ENCODE results near the gene ATP8A2. TPM values are rescaled to one million over a fixed set of nuclear protein-coding genes. Genes with fewer than 3 reads are reported as not detected.
"Not testable (repeated sequence)": the region's sequence is repeated elsewhere in the genome, so short reads cannot be mapped to it uniquely, and the experiment has no call there.

Gene ATP8A2
- polyA plus RNA-seq, 1 donor from 2014 or later = 11.9 TPM

- no peaks in the 10 kb centered on the region for H3K9me2 ChIP-seq (ENCODE audit: insufficient read depth, low read length)
- H3K27me3 ChIP-seq (ENCODE audit: insufficient read depth, low read depth, low read length) = no peaks in the 10 kb centered on the region
- H3K4me2 ChIP-seq (ENCODE audit: low read length) = no peak overlapping the region
- no peak overlapping the region for H3K27ac ChIP-seq (ENCODE audit: low read length)
- no peaks in the 10 kb centered on the region for H3K9me3 ChIP-seq (ENCODE audit: low read length)
- H4K20me1 ChIP-seq (ENCODE audit: insufficient read depth) = no peaks in the 10 kb centered on the region
- no peak overlapping the region for H3K4me3 ChIP-seq (ENCODE audit: low read length)
- no peaks in the 10 kb centered on the region for H3K79me2 ChIP-seq (replicated peaks; ENCODE audit: insufficient read depth, low read length)
- no peak overlapping the region for H2AFZ ChIP-seq (ENCODE audit: low read depth, low read length)
- H3K9ac ChIP-seq (ENCODE audit: low read length) = no peak overlapping the region
- no peaks in the 10 kb centered on the region for H3K36me3 ChIP-seq (ENCODE audit: insufficient read depth, low read length)
- no peaks in the 10 kb centered on the region for H3F3A ChIP-seq (ENCODE audit: insufficient read depth, low read length, poor library complexity, severe bottlenecking)
- TF ChIP-seq SMC3 (conservative IDR thresholded peaks at IDR 0.05; ENCODE audit: poor library complexity) (no peak), MXI1 (conservative IDR thresholded peaks at IDR 0.05; ENCODE audit: poor library complexity, severe bottlenecking) (no peak), REST (IDR thresholded peaks at IDR 0.05; ENCODE audit: borderline replicate concordance) (no peak), POLR2AphosphoS5 (IDR thresholded peaks at IDR 0.05) (no peak), RAD21 (conservative IDR thresholded peaks at IDR 0.05) (no peak), TAF1 (IDR thresholded peaks at IDR 0.05; ENCODE audit: low read depth) (no peak), CTCF (IDR thresholded peaks at IDR 0.05; ENCODE audit: poor library complexity, severe bottlenecking) (no peak), EZH2 (IDR thresholded peaks at IDR 0.05; ENCODE audit: borderline replicate concordance, insufficient read depth, low read length, poor library complexity, severe bottlenecking) (no peak), EP300 (conservative IDR thresholded peaks at IDR 0.05; ENCODE audit: poor library complexity, severe bottlenecking) (no peak)
Observed at GRCh38 chr13:25948910-25949309, 577.1 kb downstream of the ATP8A2 start.

- H3F3A ChIP-seq (ENCODE audit: insufficient read depth, low read length, poor library complexity, severe bottlenecking) = no peaks in the 10 kb centered on the region
- no peaks in the 10 kb centered on the region for H3K9me3 ChIP-seq (ENCODE audit: low read length)
- no peak for TF ChIP-seq TAF1 (IDR thresholded peaks at IDR 0.05; ENCODE audit: low read depth)
- TF ChIP-seq EZH2 (IDR thresholded peaks at IDR 0.05; ENCODE audit: borderline replicate concordance, insufficient read depth, low read length, poor library complexity, severe bottlenecking) = no peak
- no peak for TF ChIP-seq RAD21 (conservative IDR thresholded peaks at IDR 0.05)
- no peak for TF ChIP-seq CTCF (IDR thresholded peaks at IDR 0.05; ENCODE audit: poor library complexity, severe bottlenecking)
- TF ChIP-seq SMC3 (conservative IDR thresholded peaks at IDR 0.05; ENCODE audit: poor library complexity) = no peak
- no peak for TF ChIP-seq MXI1 (conservative IDR thresholded peaks at IDR 0.05; ENCODE audit: poor library complexity, severe bottlenecking)
- TF ChIP-seq EP300 (conservative IDR thresholded peaks at IDR 0.05; ENCODE audit: poor library complexity, severe bottlenecking) = no peak
- no peak for TF ChIP-seq REST (IDR thresholded peaks at IDR 0.05; ENCODE audit: borderline replicate concordance)
- no peak for TF ChIP-seq POLR2AphosphoS5 (IDR thresholded peaks at IDR 0.05)
- no peak overlapping the region for H3K4me3 ChIP-seq (ENCODE audit: low read length)
- no peaks in the 10 kb centered on the region for H3K36me3 ChIP-seq (ENCODE audit: insufficient read depth, low read length)
- no peaks in the 10 kb centered on the region for H3K9me2 ChIP-seq (ENCODE audit: insufficient read depth, low read length)
- no peaks in the 10 kb centered on the region for H3K27me3 ChIP-seq (ENCODE audit: insufficient read depth, low read depth, low read length)
- H4K20me1 ChIP-seq (ENCODE audit: insufficient read depth) = no peaks in the 10 kb centered on the region
- H3K9ac ChIP-seq (ENCODE audit: low read length) = no peak overlapping the region
- no peak overlapping the region for H2AFZ ChIP-seq (ENCODE audit: low read depth, low read length)
- no peak overlapping the region for H3K27ac ChIP-seq (ENCODE audit: low read length)
- no peak overlapping the region for H3K4me2 ChIP-seq (ENCODE audit: low read length)
- H3K79me2 ChIP-seq (replicated peaks; ENCODE audit: insufficient read depth, low read length) = no peaks in the 10 kb centered on the region
Observed at GRCh38 chr13:25951831-25952230, 580.1 kb downstream of the ATP8A2 start.

GRCh38 chr13:25954080-25954479, 582.3 kb downstream of the ATP8A2 start:
- H3K79me2 ChIP-seq (replicated peaks; ENCODE audit: insufficient read depth, low read length); H3F3A ChIP-seq (ENCODE audit: insufficient read depth, low read length, poor library complexity, severe bottlenecking); H4K20me1 ChIP-seq (ENCODE audit: insufficient read depth); H3K9ac ChIP-seq (ENCODE audit: low read length); H3K9me3 ChIP-seq (ENCODE audit: low read length); H3K27ac ChIP-seq (ENCODE audit: low read length); H2AFZ ChIP-seq (ENCODE audit: low read depth, low read length); H3K4me3 ChIP-seq (ENCODE audit: low read length); H3K4me2 ChIP-seq (ENCODE audit: low read length); H3K36me3 ChIP-seq (ENCODE audit: insufficient read depth, low read length); H3K9me2 ChIP-seq (ENCODE audit: insufficient read depth, low read length); H3K27me3 ChIP-seq (ENCODE audit: insufficient read depth, low read depth, low read length): not testable (repeated sequence)
